ENCODE results near the gene MSI2.

DNA sequence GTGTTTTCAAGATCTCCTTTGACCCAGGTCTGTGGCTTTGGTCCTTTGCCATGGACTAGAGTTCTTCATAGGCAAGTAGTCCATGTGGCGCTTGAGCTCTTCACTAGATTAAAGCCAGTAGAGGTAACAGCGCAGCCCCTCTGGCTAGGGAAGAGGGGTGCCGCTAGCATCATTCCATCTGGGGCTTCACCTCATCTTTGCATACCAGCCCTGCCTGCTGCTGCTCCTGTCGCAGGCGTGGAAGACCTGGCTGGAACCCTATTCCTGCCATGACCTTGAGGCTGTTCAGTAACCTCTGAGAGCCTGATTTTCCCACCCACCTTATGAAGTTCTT is 198.4 kb downstream of the MSI2 start:
- TF ChIP-seq TAF1 (IDR thresholded peaks at IDR 0.05; ENCODE audit: low read depth) (no peak), NFIC (IDR thresholded peaks at IDR 0.05) (no peak), CEBPB (IDR thresholded peaks at IDR 0.05) (no peak), TEAD4 (IDR thresholded peaks at IDR 0.05) (no peak), CREB1 (IDR thresholded peaks at IDR 0.05; ENCODE audit: low read depth) (no peak), EP300 (IDR thresholded peaks at IDR 0.05; ENCODE audit: borderline replicate concordance) (no peak), EGR1 (IDR thresholded peaks at IDR 0.05) (no peak)
- TF ChIP-seq, protein P1, sequence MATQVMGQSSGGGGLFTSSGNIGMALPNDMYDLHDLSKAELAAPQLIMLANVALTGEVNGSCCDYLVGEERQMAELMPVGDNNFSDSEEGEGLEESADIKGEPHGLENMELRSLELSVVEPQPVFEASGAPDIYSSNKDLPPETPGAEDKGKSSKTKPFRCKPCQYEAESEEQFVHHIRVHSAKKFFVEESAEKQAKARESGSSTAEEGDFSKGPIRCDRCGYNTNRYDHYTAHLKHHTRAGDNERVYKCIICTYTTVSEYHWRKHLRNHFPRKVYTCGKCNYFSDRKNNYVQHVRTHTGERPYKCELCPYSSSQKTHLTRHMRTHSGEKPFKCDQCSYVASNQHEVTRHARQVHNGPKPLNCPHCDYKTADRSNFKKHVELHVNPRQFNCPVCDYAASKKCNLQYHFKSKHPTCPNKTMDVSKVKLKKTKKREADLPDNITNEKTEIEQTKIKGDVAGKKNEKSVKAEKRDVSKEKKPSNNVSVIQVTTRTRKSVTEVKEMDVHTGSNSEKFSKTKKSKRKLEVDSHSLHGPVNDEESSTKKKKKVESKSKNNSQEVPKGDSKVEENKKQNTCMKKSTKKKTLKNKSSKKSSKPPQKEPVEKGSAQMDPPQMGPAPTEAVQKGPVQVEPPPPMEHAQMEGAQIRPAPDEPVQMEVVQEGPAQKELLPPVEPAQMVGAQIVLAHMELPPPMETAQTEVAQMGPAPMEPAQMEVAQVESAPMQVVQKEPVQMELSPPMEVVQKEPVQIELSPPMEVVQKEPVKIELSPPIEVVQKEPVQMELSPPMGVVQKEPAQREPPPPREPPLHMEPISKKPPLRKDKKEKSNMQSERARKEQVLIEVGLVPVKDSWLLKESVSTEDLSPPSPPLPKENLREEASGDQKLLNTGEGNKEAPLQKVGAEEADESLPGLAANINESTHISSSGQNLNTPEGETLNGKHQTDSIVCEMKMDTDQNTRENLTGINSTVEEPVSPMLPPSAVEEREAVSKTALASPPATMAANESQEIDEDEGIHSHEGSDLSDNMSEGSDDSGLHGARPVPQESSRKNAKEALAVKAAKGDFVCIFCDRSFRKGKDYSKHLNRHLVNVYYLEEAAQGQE (IDR thresholded peaks at IDR 0.05; ENCODE audit: low read depth): no peak

Data from Ishikawa (cell line).